NCI-H2107 (cell line): Measurements from ENCODE around the gene DHRS3.
"Not testable (repeated sequence)": the region's sequence is repeated elsewhere in the genome, so short reads cannot be mapped to it uniquely, and the experiment has no call there.

Experiments
- DNase-seq: peaks from one replicate; lab custom pipeline; 2025; lab: John Stamatoyannopoulos, UW

DHRS3 gene, protein sequence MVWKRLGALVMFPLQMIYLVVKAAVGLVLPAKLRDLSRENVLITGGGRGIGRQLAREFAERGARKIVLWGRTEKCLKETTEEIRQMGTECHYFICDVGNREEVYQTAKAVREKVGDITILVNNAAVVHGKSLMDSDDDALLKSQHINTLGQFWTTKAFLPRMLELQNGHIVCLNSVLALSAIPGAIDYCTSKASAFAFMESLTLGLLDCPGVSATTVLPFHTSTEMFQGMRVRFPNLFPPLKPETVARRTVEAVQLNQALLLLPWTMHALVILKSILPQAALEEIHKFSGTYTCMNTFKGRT

DNA sequence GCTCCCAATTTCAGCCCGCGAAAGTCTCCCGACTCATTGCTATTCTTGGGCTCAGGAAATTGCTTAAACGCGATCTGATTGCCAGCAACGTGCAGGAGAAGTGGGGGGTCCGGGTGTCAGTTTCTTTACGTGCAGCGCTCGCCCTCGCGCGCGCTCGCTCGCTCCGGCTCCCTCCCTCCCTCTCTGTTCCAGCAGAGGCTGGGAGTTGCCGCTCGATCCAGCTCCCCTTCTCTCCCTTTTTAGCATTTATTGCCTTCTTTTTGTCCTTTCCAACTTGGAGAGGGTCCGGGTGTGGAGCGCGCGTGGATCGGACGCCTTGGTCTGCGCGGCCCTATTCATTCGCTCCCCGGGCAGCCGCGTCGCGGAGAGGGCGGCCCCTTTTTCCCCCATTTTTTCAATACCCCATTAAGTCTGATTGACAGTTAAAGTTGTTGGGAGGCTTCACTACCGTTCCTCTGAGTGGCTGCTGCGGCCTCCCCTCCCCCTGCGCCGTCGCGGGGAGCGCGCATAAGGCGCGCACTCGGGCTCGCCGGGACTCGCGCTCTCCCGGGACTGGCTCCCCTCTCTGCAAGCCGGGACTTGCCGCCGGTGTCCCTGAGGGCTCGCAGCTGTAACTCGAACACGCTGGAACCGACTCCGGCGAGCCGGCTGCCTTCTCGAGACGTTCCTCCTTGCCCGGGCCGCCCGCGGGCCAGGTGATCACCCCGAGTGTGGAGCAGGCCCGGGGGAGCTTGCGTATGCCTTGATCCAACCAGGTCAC, at the start of gene DHRS3:
Gene DHRS3, minus strand, starts transcription at position 310 of the 760 bp plus-strand sequence. CDS start 862 bp downstream, outside the sequence.
- peak; percentile 30 for DNase-seq

DNA sequence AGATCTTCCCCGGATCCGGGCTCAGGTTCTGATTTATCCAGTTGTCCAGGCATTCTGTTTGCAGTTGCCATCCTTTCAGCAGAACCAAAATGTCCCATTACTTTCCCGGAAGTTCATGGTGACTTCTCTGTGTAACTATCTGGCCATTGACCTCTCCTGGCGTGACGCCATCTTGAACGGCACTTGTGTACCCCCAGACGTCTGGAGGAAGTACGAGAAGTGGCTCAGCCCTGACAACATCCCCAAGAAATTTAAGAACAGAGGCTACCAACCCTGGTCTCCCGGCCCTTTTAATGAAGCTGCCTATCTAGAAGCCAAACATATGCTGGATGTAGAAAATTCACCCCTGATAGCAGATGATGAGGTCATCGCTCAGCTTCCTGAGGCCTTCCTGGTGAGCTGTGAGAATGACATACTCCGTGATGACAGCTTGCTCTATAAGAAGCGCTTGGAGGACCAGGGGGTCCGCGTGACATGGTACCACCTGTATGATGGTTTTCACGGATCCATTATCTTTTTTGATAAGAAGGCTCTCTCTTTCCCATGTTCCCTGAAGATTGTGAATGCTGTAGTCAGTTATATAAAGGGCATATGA, 48.2 kb upstream of the DHRS3 start:
- DNase-seq, result no peak

DNA sequence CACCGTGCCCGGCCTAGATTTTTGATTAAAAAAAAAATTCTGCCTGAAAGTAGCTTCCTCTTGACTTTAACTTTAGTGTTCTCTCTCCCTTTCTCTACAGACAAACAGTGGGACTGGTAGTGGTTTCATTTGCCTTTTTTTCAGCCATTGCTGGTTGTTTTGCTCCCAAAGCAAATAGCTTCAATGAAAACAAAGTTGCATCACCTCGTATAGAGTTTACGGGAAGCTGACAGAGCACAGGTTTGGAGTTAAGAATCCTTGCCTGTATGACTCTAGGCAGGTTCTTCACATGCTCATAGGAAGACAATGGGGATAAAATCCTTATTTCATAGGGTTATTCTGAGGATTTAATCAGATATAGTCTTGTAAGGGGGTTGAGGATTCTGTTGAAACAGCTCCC, 47.5 kb upstream of the DHRS3 start:
- DNase-seq, result no peak

DNA sequence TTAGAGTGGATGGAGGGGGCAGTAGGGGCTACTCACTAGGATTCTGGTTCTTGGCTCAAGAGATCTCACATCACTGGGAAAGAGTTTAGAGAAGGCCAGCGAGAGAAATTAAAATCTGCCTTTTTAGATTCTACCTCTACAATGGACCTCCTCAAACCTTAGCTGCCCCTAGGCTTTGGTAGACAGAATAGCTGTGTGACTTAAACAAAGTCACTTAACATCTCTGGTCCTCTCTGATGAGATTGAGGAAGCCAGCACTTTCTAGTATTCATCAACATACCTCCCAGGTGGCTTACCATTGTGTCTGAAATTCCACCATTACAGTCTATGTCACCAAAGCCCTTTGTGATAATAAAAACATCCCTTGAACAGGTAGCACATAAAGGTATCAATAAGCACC, 44.5 kb upstream of the DHRS3 start:
- no peak for DNase-seq

DNA sequence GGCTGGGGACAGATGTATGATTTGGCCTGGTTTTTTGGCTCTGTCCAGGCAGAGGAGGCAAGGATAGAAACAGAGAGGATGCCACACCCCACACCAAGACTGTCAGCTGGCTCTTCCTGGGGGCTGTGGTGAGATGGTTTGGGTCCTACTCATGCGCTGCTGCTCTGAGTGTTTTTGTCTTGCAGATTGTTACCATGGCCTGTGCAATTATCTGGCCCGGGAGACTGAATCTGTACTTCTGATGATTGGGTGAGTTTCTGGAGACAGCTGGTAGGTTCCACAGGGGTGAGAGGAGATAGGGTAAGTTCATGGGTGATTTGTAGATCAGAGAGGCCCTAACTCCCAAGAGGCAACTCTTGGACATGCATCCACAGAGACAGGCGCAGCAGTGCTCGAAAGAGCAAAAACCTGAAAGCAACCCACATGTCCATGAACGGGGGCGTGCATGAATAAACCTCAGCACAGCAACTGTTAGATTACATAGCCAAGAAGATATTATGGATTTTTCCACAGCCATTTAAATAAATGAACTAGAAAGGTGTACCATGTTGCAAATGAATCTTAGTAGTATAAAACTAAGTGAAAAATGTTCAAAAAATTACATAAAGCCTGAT, 43.7 kb upstream of the DHRS3 start:
- DNase-seq, result no peak

DNA sequence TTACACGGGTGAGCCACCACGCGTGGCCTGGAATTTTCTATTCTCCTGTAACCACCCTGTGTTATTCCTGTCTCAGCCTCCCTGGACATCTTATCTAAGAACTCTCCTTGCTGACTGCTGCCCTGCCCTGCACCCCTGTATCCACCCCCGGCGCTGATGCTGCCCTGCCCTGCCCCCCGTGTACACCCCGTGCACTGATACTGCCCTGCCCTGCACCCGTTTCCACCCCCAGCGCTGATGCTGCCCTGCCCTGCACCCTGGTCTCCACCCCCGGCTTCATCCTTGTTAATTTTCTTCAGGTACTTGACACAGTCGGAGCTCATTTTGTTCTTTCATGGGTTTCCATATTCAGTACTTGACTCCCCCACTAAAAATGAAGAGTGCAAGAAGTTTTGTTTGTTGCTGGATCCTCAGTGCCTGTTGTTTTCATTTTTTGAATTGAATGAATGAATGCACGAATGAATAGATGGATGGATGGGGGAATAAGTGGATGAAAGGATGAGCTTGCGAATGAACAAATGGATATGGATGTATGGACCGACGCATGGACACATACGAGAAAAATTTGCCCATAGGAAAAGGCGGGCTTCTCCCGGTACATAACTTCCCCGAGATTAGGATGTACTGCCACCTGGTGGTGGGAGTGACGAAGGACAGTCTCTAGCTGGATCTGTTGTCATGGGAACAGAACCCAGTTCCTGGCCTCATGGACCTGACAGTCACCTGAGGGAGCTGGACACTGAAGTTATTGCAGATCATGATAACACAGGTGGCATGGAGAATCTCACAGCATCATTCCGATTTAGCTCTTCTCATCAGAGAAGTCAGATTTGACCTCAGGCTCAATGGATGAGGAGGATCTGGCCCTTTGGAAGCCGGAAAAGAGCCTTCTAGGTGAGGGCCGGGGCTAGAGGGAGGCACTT, 40.8 kb upstream of the DHRS3 start:
- peak; percentile 59 for DNase-seq

DNA sequence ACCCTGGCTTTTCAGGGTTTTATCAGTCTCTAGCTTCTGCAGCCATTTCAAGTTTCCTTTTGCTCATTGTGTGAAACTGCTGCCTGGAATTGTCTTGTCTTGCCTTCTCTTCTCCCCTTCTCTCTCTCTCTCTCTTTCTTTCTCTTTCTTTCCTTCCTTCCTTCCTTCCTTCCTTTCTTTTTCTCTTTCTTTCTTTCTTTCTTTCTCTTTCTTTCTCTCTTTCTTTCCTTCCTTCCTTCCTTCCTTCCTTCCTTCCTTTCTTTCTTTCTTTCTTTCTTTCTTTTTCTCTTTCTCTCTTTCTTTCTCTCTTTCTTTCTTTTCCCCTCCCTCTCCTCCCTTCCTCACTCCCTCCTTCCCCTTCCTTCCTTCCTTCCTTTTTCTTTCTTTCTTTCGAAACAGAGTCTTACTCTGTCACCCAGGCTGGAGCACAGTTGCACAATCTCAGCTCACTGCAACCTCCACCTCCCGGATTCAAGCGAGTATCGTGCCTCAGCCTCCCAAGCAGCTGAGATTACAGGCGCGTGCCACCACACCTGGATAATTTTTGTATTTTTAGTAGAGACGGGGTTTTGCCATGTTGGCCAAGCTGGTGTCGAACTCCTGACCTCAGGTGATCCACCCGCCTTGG, 40.0 kb upstream of the DHRS3 start:
- DNase-seq, result not testable (repeated sequence)

DNA sequence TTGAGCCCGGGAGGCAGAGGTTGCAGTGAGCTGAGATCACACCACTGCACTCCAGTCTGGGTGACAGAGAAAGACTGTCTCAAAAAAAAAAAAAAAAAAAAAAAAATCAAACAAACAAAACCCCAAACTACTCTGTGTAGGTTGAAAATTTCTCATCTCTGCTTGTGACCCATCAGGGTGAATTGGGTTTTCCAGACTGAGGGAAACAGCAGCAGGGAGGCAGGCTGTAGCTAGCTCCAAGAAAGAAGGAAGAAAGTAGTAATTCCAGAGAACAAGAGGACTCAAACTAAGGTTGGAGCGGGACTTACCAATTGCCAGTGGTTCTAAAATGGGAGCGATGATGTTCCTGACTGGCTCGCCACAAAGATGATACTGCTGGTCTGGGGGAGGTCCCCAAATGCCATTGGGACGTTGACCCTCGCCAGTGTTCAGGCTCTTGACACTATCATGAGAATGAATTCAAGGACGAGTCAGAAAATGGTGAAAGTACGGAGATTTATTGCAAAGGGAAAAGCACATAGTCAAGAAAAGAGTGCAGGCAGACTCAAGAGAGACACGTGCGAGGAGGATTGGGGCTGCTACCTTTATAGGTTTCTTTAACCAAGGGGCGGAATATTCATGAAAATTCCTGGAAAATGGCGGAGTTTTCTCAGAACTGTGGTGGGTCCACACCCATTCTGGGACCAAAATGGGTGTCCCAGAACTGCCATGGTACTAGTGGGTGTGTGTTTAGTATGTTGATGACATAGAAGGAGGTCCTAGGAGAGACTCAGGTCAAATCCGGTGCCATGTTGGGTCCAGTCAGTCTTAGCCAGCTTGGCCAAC, 39.3 kb upstream of the DHRS3 start:
- DNase-seq, result no peak

DNA sequence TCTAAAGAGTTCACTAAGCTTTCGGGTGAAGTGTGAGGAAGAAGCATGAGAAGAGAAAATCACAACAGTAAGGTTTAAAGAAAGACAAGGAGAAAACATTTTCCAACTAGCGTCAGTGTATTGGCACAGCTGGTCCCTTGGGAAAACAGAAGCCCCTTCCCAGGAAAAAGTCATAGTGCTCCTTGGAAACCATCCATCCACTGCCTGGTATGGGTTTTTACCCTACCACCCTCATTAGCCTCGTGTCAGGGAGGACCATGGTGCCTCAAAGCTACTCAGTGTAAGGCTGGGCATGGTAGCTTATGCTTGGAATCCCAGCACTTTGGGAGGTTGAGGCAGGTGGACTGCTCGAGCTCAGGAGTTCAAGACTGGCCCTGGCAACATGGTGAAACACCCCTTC, 38.6 kb upstream of the DHRS3 start:
- no peak for DNase-seq

DNA sequence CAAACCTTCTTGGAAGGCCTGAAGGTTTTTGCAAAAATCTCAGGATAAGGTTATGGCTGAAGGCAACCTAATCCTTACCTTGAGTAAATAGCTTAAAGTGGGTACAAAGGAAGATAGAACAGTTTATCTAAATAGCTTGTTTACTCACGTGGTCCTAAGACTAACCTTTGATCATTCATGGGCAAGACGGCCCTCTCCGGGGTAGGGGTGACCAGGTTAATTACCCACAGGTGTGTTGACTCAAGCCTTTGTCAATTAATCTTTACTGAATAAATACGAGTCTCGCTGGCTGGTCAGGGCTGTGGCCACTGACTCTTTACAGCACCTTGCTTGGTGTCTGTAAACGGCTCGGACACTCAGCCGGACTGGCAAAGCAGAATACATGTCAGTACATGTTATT, 36.6 kb upstream of the DHRS3 start:
- DNase-seq, result no peak

DNA sequence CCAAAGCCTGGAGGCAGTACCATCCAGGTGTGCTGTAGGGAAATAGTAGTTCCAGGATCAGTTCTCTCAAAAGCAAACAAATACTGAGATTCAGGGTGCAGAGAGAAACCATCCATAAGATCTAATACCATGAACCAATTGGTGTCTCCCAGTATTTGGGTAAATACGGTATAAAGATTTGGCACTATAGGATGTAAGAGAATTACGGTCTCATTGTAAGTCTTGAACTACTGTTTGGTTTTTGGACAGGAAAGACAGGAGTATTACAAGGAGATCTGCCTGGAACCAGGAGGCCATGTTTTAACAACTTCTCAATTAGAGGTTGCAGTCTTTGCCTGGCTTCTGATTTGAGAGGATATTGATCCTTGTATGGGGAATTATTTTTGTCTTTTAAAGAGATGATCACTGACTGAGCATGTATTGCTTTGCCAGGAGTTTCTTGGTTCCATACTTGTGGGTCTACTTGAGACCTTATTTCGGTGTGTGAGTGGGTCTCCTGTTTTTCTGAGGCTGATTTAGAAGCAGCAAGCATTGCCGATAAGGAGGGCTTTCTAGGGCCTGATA, 36.1 kb upstream of the DHRS3 start:
- no peak for DNase-seq

DNA sequence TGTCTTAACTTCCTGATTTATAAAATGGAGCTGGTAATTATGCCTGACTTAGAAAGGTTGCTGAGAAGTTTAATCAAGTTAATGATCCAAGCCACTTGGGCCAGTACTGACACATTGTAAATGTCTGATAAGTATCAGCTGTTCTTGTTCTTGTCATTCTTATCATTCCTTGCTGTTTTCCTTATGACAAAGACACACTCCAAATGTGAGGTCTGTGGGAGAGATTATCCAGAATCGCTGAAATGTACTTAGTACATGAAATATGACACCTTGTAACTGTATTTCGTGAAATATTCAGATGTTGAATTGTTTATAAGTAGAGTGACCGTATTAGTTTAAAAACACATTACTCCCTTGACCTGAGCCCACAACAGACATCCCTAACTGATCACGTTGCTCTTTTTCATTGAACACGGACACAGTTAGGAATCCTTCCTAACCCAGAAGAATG, 32.0 kb upstream of the DHRS3 start:
- DNase-seq, result no peak

DNA sequence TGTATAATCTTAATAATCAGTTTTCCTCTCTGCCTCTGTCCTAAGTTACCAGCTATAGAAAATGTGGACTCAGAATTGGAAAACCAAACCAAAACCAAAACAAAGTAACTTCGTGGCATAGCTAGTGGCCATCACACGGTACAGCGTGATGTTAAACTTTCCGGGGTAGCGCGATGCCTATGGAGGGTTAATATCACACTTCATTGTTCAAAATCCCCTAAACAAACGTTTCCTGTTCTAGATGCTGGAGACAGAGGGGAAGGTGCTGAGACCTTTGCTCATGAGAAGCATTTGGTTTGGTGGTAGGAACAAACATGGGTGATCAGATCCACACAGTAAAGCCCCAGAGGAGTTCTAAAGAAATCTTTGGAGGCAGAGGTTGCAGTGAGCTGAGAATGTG, 30.7 kb upstream of the DHRS3 start:
- DNase-seq, result no peak

DNA sequence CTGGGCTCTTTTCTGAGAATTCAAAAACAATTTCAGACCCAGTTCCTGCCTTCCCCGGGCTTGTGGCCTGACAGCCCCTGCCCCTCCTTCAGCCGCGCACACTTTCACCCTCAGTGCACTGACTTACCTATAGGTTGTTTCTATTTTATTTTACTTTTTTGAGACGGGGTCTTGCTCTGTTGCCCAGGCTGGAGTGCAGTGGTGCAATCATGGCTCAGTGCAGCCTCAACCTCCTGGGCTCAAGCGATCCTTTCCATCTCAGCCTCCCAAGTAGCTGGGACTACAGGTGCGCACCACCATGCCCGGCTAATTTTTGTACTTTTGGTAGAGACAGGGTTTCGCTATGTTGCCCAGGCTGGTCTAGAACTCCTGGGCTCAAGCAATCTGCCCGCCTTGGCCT, 27.4 kb upstream of the DHRS3 start:
- not testable (repeated sequence) for DNase-seq

DNA sequence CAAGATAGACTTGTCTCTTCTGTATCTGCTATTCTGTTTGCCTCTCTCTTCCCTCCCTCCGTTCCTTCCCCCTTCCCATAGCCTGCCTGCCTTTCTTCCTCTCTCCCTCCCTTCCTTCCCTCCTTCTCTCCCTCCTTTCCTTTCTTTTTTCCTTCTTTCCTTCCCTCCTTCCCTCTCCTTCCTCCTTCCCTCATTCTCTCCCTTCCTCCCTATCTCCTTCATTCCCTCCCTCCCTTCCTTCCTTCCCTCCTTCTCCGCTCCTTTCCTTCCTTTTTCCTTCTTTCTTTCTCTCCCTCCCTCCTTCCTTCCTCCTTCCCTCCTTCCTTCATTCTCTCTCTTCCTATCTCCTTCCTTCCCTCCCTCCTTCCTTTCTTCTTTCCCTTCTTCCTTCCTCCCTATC, 26.8 kb upstream of the DHRS3 start:
- DNase-seq, result no peak

DNA sequence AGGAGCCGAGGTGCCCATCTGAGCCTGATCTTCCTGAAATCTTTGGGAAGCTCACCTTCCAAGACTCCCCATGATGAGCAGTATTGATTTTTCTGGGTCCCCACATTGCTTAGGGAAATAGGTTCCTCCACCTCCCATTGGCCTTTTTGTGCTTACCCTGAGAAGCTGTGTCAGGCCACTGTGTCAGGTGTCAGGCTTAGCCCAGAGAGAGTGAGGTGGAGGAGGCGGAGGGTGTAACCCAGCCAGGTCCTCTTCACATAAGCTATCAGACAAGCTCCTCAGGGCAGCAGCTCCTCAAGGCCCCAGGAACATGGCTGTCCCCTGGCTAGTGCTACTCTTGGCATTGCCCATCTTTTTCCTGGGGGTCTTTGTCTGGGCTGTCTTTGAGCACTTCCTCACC, 26.2 kb upstream of the DHRS3 start:
- DNase-seq, result no peak

DNA sequence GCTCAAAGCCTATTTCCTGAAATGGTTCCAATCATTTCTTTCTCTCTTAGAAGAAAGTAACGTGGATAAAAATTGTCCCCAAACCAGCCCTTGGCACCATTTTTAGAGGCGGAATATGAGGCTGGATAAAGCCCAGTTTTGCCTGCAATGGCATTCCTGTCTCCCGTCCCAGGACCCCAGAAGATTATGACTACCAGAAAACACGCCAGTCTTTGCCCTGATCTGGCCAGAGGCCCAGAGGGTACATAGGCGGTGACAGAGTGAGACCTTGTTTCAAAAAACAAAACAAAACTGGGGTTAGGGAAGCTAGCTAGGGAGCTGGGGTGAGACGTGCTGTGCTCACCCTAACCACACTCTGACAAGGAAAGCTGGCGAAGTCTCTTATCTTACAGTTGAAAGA, 25.8 kb upstream of the DHRS3 start, which contains the start of gene AADACL4:
Gene AADACL4, plus strand, starts transcription at position 301 of the 400 bp plus-strand sequence. CDS start 462 bp downstream, outside the sequence.
- no peak for DNase-seq

DNA sequence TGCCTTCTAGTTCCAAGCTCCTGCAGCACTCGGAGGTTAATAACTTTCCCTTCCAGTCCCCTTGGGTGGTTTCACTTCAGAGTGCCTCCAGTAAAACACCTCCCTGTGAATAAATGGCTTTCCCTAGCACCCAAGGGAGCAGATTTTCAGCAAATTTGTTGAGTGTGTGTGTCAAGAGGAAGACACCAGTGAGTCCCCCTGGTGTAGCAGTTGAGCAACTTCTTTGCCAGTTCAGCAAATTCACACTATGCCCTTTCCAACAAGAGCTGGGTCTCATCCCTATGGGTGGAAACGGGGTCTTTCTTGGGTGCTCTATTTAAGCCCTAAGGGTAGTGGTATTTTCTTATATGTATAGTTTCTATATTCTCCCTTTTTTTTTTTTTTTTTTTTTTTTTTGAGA, 25.1 kb upstream of the DHRS3 start:
- no peak for DNase-seq

DNA sequence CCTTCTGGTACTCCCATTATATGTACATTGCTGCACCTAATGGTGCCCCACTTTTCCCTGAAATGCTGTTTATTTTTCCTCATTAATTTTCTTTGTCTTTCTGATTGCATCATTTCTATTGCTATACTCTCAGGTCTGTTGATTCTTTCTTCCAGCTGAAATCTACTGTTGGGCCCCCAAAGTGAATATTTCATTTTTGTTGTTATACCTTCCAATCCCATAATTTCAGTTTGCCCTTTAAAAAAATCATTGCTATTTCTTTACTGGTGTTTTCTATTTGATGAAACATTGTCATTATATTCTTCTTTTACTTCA, 22.9 kb upstream of the DHRS3 start:
- DNase-seq, result no peak
